Measurements from ENCODE around the gene NR1D1. TPM values are rescaled to one million over a fixed set of nuclear protein-coding genes. Genes with fewer than 3 reads are reported as not detected.
A peak's percentile ranks its signal among the peaks of the same experiment; 100 is the strongest.

The NR1D1 gene
- total RNA-seq, 4 donors from 2014 or later = 1.5 to 20.4 (median 18.3) TPM

GRCh38 chr17:40124279-40125141 lies 24.1 kb upstream of the NR1D1 start:
- Histone ChIP-seq H3K27ac (peak overlapping the region in 3 of 4 donors; percentile 95 to 99 (median 97)), H3K36me3 (peaks cover 0 to 42% of the 10 kb centered on the region in 2 donors), H3K4me3 (peak overlapping the region; percentile 87 to 88), H3K4me1 (peaks cover 0 to 56% (median 8%) of the 10 kb centered on the region in 3 donors), H3K9me3 (no peaks in the 10 kb centered on the region), H3K27me3 (no peaks in the 10 kb centered on the region)
- ATAC-seq = no peak
- WGBS, 2 donors (ENCODE audit: low coverage in 1 of 2) = 0 to 2% methylated on average over 8 to 9 of the region's 9 CpGs
- TF ChIP-seq POLR2A (IDR thresholded peaks at IDR 0.05) = no peak
- no peak for TF ChIP-seq CTCF (IDR thresholded peaks at IDR 0.05)
- no peak for TF ChIP-seq POLR2AphosphoS5 (IDR thresholded peaks at IDR 0.05)
- no peak for TF ChIP-seq EP300 (IDR thresholded peaks at IDR 0.05)

GRCh38 chr17:40123811-40124114 lies 23.4 kb upstream of the NR1D1 start:
- H3K27ac ChIP-seq = peak overlapping the region; percentile 90 to 99 (median 96)

GRCh38 chr17:40122999-40123810 lies 22.8 kb upstream of the NR1D1 start:
- Histone ChIP-seq H3K27me3 (no peaks in the 10 kb centered on the region), H3K4me3 (peak overlapping the region; percentile 87 to 88), H3K4me1 (peaks cover 0 to 55% (median 8%) of the 10 kb centered on the region in 3 donors), H3K36me3 (peaks cover 0 to 29% of the 10 kb centered on the region in 2 donors), H3K9me3 (no peaks in the 10 kb centered on the region), H3K27ac (peak overlapping the region; percentile 90 to 99 (median 96))
- whole genome bisulfite sequencing, 2 donors (ENCODE audit: low coverage in 1 of 2) = 0% methylated on average over 5 to 15 of the region's 43 CpGs
- peak in 1 of 4 experiments; percentile 12 for TF ChIP-seq CTCF (IDR thresholded peaks at IDR 0.05)
- TF ChIP-seq POLR2AphosphoS5 (IDR thresholded peaks at IDR 0.05) = no peak
- no peak for TF ChIP-seq POLR2A (IDR thresholded peaks at IDR 0.05)
- no peak for TF ChIP-seq EP300 (IDR thresholded peaks at IDR 0.05)
- peak; percentile 2 for ATAC-seq

More at GRCh38 chr17:40123811-40124114, 23.4 kb upstream of the NR1D1 start:
- no peak for TF ChIP-seq POLR2AphosphoS5 (IDR thresholded peaks at IDR 0.05)
- no peak for TF ChIP-seq EP300 (IDR thresholded peaks at IDR 0.05)
- TF ChIP-seq CTCF (IDR thresholded peaks at IDR 0.05) = no peak
- TF ChIP-seq POLR2A (IDR thresholded peaks at IDR 0.05) = no peak
- H3K27me3 ChIP-seq = no peaks in the 10 kb centered on the region
- H3K36me3 ChIP-seq = peaks cover 0 to 35% of the 10 kb centered on the region in 2 donors
- ATAC-seq = no peak
- H3K4me3 ChIP-seq = peak overlapping the region; percentile 87 to 88
- peaks cover 0 to 55% (median 8%) of the 10 kb centered on the region in 3 donors for H3K4me1 ChIP-seq
- 0 to 3% methylated on average over 2 of the region's 2 CpGs for WGBS, 2 donors (ENCODE audit: low coverage in 1 of 2)
- no peaks in the 10 kb centered on the region for H3K9me3 ChIP-seq

- no peaks in the 10 kb centered on the region for H3K9me3 ChIP-seq
- peak; percentile 62 for ATAC-seq
- H3K36me3 ChIP-seq = peaks cover 0 to 21% of the 10 kb centered on the region in 2 donors
- H3K4me3 ChIP-seq = peak overlapping the region; percentile 87 to 88
- peaks cover 0 to 51% (median 8%) of the 10 kb centered on the region in 3 donors for H3K4me1 ChIP-seq
- peak overlapping the region; percentile 90 to 99 (median 96) for H3K27ac ChIP-seq
- H3K27me3 ChIP-seq = no peaks in the 10 kb centered on the region
- no peak for TF ChIP-seq EP300 (IDR thresholded peaks at IDR 0.05)
- TF ChIP-seq POLR2AphosphoS5 (IDR thresholded peaks at IDR 0.05) = no peak
- TF ChIP-seq CTCF (IDR thresholded peaks at IDR 0.05) = peak in 2 of 4 experiments; percentile 26 to 58
- TF ChIP-seq POLR2A (IDR thresholded peaks at IDR 0.05) = peak in 1 of 2 donors; percentile 11
- WGBS, 2 donors (ENCODE audit: low coverage in 1 of 2) = 0% methylated on average over 1 of the region's 97 CpGs; no CpG with 5 or more reads in 1 of the 2 donors
These were observed 22.0 kb upstream of the NR1D1 start for GRCh38 chr17:40122136-40122998.
